ENCODE results near the gene DOCK4.

DNA sequence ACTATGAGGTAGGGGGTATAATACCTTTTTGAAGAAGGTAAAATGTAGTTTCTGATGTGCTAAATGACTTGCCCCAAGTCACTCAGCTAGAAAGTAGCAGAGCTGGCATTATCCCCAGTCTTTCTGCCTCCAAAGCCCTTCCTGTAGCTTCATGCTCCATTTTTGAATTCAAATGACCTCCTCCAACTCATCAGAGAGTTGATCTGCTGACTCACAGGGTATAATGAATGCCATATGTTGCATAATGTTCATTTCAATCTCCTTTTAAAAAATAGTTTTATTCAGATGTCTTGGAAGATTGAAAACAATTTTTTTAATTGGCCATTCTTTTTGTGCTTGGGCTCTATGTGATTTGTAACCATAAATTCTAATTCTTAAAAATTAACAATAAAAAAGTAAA is 371.1 kb downstream of the DOCK4 start:
- TF ChIP-seq, protein P1, sequence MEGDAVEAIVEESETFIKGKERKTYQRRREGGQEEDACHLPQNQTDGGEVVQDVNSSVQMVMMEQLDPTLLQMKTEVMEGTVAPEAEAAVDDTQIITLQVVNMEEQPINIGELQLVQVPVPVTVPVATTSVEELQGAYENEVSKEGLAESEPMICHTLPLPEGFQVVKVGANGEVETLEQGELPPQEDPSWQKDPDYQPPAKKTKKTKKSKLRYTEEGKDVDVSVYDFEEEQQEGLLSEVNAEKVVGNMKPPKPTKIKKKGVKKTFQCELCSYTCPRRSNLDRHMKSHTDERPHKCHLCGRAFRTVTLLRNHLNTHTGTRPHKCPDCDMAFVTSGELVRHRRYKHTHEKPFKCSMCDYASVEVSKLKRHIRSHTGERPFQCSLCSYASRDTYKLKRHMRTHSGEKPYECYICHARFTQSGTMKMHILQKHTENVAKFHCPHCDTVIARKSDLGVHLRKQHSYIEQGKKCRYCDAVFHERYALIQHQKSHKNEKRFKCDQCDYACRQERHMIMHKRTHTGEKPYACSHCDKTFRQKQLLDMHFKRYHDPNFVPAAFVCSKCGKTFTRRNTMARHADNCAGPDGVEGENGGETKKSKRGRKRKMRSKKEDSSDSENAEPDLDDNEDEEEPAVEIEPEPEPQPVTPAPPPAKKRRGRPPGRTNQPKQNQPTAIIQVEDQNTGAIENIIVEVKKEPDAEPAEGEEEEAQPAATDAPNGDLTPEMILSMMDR (IDR thresholded peaks at IDR 0.05; ENCODE audit: insufficient read depth, low read length, poor library complexity, severe bottlenecking) = no peak
- no peak for TF ChIP-seq EZH2phosphoT487 (conservative IDR thresholded peaks at IDR 0.05; ENCODE audit: low read length)
